ENCODE results near the gene HRK. TPM values are rescaled to one million over a fixed set of nuclear protein-coding genes. Genes with fewer than 3 reads are reported as not detected.

The HRK gene
- total RNA-seq, 1 experiment from 2014 or later = 0.25 TPM

- DNase-seq (ENCODE audit: extremely low read depth, low read depth) = no peak
These were observed 6.8 kb downstream of the HRK start for GRCh38 chr12:116874324-116874995.

GRCh38 chr12:116870306-116870705 lies 10.9 kb downstream of the HRK start:
- DNase-seq (ENCODE audit: extremely low read depth, low read depth) = no peak

DNA sequence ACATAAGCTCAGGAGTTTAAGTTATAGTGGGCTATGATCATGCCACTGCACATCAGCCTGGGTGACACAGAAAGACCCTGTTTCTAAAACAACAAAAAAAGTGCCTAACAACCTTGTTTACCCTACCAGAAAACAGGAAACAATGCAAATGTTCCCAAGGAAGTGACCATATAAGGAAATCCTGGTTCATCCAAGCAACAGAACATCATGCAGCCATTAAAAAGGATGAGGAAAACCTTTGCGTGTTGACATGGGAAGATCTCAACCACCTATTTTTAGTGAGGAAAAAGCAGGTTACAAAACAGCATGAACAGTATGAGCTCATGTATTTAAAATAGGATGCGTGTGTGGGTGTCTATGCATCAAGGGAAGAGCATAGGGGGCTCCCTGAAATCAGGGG lies 13.7 kb downstream of the HRK start:
- no peak for DNase-seq (ENCODE audit: extremely low read depth, low read depth)

DNA sequence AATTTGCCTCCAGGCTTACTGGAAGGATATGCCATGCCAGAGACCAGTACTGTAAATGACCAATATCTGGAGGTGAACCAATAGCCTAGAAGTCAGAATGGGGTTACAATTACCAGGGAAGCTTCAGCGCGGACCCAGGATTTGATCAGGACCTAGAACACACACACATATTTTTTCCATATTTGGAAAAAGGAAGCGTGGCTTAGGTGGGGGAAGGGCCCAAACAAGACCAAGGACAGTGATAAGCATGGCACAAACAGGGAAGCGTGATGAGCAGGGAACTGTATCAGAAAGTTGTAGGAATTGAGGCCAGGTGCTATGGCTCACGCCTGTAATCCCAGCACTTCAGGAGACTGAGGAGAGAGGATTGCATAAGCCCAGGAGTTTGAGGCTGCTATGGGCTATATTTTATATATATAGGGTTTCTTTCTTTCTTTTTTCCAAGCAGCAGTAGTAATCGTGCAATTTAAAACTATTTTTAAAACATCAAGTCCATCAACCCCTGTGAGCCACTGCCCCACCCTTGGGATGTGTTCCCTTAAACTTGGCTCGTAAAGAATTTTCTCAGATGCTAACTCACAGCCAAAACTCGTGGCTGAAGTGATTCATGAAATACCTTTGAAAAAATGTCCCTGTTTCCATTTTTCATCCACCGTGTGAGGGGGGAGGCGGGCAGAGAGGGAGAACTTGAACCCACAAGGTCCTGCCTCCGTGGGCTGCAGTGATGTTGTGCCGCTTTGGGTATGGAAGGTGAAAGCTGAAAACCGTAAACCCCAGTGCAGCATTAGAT lies 16.7 kb downstream of the HRK start:
- no peak for DNase-seq (ENCODE audit: extremely low read depth, low read depth)

DNA sequence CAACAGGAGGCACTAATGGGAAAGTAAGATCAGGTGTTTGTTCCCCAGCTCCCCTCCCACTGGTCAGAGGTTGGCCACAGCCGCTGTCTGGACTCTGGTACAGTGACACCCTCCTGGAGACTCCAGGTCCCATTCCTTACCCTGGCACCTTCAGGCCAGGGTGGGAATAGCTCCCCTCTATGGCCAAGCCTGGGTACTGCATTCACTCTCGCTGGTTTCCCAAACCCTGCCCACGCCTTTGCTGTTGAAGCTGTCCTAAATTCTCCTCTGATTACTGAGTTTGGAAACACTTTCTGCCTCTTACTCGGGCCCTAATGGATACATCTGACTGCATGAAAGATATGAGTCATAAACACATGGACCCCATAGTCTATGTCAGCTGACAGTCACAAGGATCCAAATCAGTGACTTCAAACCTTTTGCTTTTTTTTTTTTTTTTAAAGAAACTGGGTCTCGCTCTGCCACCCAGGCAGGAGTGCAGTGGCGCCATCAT lies 17.9 kb downstream of the HRK start:
- no peak for DNase-seq (ENCODE audit: extremely low read depth, low read depth)

DNA sequence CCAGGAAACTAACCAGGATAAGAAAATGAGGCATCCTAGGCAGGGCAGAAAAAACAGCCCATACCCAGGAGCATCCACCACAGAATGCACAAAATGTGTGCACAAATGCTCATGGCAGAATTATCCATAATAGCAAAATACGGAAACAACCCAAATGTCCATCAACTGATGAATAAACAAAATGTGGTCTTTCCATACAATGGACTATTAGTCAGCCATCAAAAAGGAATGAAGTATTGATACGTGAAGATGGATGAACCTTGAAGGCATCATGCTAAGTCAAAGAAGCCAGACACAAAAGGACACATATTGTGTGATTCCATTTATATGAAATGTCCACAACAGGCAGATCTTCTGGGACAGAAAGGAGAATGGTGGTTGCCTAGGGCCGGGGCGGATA lies 19.1 kb downstream of the HRK start:
- DNase-seq (ENCODE audit: extremely low read depth, low read depth) = no peak

DNA sequence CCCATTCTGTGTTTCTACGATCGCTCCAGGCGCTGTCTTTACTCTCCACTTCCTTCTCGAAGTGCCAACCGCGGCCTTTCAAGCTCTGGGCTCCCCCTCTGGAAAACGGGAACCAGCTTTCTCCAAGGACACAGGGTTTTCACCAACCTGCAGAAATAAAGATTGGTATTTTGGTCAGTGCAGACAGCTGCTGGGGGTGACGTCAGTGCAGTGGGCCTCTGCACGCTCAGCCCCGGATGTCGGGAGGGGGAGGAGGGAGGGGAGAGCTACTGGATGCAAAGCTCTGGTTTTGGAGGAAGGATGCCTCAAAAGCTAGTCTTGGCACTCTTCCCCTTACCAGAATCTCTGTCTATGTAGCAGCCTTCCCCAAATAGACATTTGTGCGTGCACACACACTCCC lies 19.9 kb downstream of the HRK start:
- no peak for DNase-seq (ENCODE audit: extremely low read depth, low read depth)

GRCh38 chr12:116860263-116860662 lies 21.0 kb downstream of the HRK start:
- DNase-seq (ENCODE audit: extremely low read depth, low read depth) = no peak

DNA sequence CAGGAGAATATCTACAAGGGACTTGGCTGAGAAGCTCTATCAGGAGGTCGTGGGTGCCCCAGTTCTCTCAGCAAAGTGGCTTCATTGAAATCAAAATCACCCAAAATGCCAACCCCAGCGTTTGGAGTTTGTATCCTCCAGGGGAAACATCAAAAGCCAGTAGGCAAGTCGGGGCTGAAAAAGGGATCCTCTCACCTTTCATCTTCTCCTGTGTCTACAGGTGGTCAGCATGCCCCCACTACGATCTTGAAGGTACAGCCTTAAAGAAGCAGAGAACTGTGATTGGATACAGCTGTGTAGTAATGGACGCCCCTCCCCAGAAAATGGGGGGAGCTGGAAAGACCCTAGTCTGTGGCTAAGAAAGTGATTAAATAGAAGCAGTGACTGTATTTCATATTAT lies 22.2 kb downstream of the HRK start:
- DNase-seq (ENCODE audit: extremely low read depth, low read depth) = no peak

DNA sequence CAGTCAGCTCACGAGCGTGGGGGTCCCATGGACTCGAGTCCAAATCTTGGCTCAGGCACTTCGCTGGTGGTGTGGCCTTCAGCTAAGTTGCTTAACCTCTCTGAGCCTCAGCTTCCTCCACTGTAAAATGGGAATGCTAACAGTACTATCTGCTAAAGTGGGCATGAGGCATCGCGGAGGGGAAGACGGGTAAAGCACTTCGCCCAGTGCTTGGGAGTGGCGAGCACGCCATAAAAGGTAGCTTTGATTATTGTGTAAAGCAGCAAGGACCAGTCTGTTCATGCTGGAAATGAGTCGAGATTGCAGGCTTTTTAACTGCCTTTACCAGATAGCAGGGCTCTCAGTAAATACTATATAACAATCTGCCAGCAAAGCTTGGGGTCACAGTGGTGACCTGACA lies 24.5 kb downstream of the HRK start:
- DNase-seq (ENCODE audit: extremely low read depth, low read depth) = no peak

DNA sequence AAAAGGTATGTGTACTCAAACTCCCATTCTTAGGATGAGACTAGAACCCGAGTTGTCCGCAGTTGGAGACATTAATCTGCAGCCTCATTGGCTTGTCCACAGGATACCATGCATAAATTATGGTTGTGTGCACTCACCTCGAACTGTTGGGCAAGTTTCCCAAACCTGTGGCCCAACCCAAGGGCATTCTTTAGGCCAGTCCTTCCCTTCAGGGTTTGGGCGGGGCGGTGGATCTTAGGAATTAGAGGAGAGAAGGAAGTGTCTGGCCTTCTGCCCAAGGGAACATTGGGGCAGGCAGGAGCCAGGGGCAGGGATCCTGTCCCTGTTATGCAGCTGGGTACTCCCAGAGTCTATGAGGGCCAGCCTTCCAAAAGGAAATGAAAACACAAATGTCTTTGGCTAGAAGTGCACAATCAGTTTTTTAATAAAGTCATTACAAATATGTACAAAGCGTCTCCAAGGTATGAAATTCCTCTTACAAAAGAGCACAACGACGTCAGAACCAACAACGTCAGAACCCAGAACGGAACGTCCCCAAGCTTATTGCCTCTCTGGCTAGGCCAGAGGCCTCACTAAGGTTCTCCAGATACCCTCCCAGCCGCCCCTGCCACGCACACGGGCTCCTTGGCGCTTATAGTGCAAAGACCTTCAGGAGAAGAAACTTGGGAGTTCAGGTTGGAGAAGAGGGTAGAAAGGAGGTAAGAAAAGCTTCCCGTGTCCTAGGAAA lies 25.3 kb downstream of the HRK start:
- no peak for DNase-seq (ENCODE audit: extremely low read depth, low read depth)

GRCh38 chr12:116853507-116853906 lies 27.7 kb downstream of the HRK start:
- no peak for DNase-seq (ENCODE audit: extremely low read depth, low read depth)

GRCh38 chr12:116852303-116852702 lies 28.9 kb downstream of the HRK start:
- DNase-seq (ENCODE audit: extremely low read depth, low read depth) = no peak

- DNase-seq (ENCODE audit: extremely low read depth, low read depth) = no peak
These were observed 32.0 kb downstream of the HRK start for GRCh38 chr12:116849216-116849615.

GRCh38 chr12:116843085-116843484 lies 38.2 kb downstream of the HRK start:
- no peak for DNase-seq (ENCODE audit: extremely low read depth, low read depth)

GRCh38 chr12:116839287-116839830 lies 41.9 kb downstream of the HRK start:
- DNase-seq (ENCODE audit: extremely low read depth, low read depth) = no peak

GRCh38 chr12:116838365-116838764 lies 42.9 kb downstream of the HRK start:
- no peak for DNase-seq (ENCODE audit: extremely low read depth, low read depth)

DNA sequence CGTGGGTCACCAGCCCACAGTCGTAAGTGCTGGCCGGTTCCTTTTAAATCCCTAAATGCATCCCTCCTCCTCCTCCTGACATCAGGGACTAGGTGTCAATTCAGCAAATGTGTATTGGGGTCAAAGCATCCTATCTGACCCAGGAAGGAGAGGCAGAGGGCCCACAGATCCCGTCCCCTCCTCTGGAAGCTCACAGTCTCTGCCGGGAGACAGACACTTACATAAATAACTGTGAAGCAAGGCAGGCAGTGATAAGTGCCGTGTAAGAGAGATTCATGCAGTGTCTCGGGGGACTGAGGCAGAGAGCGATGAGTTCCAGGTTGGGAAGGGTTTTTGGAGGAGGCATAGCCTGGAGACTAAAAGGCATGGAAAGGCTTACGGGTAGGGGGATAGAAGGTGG lies 44.1 kb downstream of the HRK start:
- no peak for DNase-seq (ENCODE audit: extremely low read depth, low read depth)

DNA sequence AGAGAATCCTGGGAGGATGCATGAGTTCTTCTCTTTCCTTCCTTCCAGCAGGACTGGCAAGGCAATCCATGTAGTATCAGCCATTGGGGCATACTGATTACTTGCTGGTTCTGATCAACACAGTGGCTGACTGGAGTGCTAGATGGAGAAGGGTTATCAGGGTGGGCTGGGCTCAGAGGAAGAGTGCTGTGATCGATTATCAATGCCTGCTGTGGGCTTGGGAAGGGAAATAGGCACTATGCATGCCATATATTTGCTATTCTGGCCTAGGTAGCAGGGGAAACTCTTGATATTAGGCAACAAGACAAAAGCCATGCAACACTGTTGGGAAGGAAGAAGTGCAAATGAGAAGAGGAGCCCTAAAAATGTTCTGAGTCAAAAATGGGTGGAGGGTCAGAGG lies 45.8 kb downstream of the HRK start:
- no peak for DNase-seq (ENCODE audit: extremely low read depth, low read depth)

- no peak for DNase-seq (ENCODE audit: extremely low read depth, low read depth)
These were observed 47.8 kb downstream of the HRK start for GRCh38 chr12:116833474-116833873.

- no peak for DNase-seq (ENCODE audit: extremely low read depth, low read depth)
These were observed 48.9 kb downstream of the HRK start for GRCh38 chr12:116832353-116832752.

Data from NCI-H460 (cell line).